Astrocyte (in vitro differentiated cells and primary cell): ENCODE measurements around the gene EFNA5.
"Not testable (repeated sequence)": the region's sequence is repeated elsewhere in the genome, so short reads cannot be mapped to it uniquely, and the experiment has no call there.

Experiments used
- EZH2 ChIP-seq: IDR thresholded peaks from 2 replicates; pipeline ENCODE4 v1.6.1; 2012; ENCODE audit warnings: mild to moderate bottlenecking, low read length, inconsistent platforms; ENCODE audit not compliant: insufficient read depth
- TF ChIP-seq, protein P1 (sequence below): IDR thresholded peaks from 2 replicates; pipeline ENCODE4 v1.5.1; 2011; ENCODE audit warnings: low read depth, mild to moderate bottlenecking, inconsistent platforms, low read length, moderate library complexity; ENCODE audit not compliant: insufficient read depth

- TF ChIP-seq, protein P1, sequence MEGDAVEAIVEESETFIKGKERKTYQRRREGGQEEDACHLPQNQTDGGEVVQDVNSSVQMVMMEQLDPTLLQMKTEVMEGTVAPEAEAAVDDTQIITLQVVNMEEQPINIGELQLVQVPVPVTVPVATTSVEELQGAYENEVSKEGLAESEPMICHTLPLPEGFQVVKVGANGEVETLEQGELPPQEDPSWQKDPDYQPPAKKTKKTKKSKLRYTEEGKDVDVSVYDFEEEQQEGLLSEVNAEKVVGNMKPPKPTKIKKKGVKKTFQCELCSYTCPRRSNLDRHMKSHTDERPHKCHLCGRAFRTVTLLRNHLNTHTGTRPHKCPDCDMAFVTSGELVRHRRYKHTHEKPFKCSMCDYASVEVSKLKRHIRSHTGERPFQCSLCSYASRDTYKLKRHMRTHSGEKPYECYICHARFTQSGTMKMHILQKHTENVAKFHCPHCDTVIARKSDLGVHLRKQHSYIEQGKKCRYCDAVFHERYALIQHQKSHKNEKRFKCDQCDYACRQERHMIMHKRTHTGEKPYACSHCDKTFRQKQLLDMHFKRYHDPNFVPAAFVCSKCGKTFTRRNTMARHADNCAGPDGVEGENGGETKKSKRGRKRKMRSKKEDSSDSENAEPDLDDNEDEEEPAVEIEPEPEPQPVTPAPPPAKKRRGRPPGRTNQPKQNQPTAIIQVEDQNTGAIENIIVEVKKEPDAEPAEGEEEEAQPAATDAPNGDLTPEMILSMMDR, result not testable (repeated sequence)
- not testable (repeated sequence) for TF ChIP-seq EZH2
Measured at GRCh38 chr5:107433646-107434045, 237.1 kb downstream of the EFNA5 start.
